PC-9 (cell line): ENCODE measurements around the gene EPS8L3. TPM values are rescaled to one million over a fixed set of nuclear protein-coding genes. Genes with fewer than 3 reads are reported as not detected.
"Not testable (repeated sequence)": the region's sequence is repeated elsewhere in the genome, so short reads cannot be mapped to it uniquely, and the experiment has no call there.

Experiments
- BruUV-seq: library from RNA; stranded (reverse); fragments of 400-500 nt; replicated peaks from 2 replicates; lab custom pipeline; 2021; lab: Mats Ljungman, UMichigan
- CTCF ChIA-PET: fragments of 300-600 bp; sonication (Branson Sonifier 250); formaldehyde crosslinking; loops from one replicate; lab custom pipeline; 2022; ENCODE audit warnings: antibody characterized with exemption; lab: Charles Lee
- POLR2A ChIA-PET: fragments of 300-600 bp; sonication (Branson Sonifier 250); formaldehyde crosslinking; loops from one replicate; lab custom pipeline; 2022; ENCODE audit warnings: antibody characterized with exemption; ENCODE audit not compliant: unreplicated experiment; lab: Charles Lee
- DNase-seq, 2 experiments: peaks; one replicate each; pipeline versions ENCODE4 v3.0.0 to v3.0.0-alpha.2; 2015 to 2022; ENCODE audit warnings: mixed read lengths in 1 of 2
- H2AFZ ChIP-seq: fragments of 200-600 bp; sonication (generic); 2 replicates; pipeline ENCODE4 v1.8.1; 2017; ENCODE audit warnings: antibody characterized with exemption
- H3F3A ChIP-seq: fragments of 200-600 bp; sonication (generic); 2 replicates; pipeline ENCODE4 v1.8.1; 2017; ENCODE audit warnings: antibody characterized with exemption, mild to moderate bottlenecking, low read depth; ENCODE audit not compliant: insufficient read depth
- H3K27ac ChIP-seq: fragments of 200-600 bp; sonication (generic); 2 replicates; pipeline ENCODE4 v1.6.1; 2016; ENCODE audit warnings: mixed run types
- H3K27me3 ChIP-seq: fragments of 200-600 bp; sonication (generic); 2 replicates; pipeline ENCODE4 v1.6.1; 2016; ENCODE audit warnings: low read depth, mixed run types; ENCODE audit not compliant: insufficient read depth
- H3K36me3 ChIP-seq: fragments of 200-600 bp; sonication (generic); 2 replicates; pipeline ENCODE4 v1.6.1; 2016; ENCODE audit warnings: low read depth, mixed run types
- H3K4me1 ChIP-seq: fragments of 200-600 bp; sonication (generic); replicated peaks from 2 replicates; pipeline ENCODE4 v1.6.1; 2016; ENCODE audit warnings: mixed run types; ENCODE audit not compliant: insufficient read depth
- H3K4me2 ChIP-seq: fragments of 200-600 bp; sonication (generic); 2 replicates; pipeline ENCODE4 v1.6.1; 2017; ENCODE audit warnings: mixed run types
- H3K4me3 ChIP-seq: fragments of 200-600 bp; sonication (generic); 2 replicates; pipeline ENCODE4 v1.6.1; 2016; ENCODE audit warnings: mixed run types
- H3K79me2 ChIP-seq: fragments of 200-600 bp; sonication (generic); 2 replicates; pipeline ENCODE4 v1.6.1; 2017; ENCODE audit warnings: low read depth, mixed run types
- H3K9me2 ChIP-seq: fragments of 200-600 bp; sonication (generic); 2 replicates; pipeline ENCODE4 v1.8.1; 2017; ENCODE audit warnings: mild to moderate bottlenecking; ENCODE audit not compliant: insufficient read depth
- H3K9me3 ChIP-seq: fragments of 200-600 bp; sonication (generic); 2 replicates; pipeline ENCODE4 v1.8.1; 2016; ENCODE audit warnings: low read depth; ENCODE audit not compliant: insufficient read depth
- H4K20me1 ChIP-seq: fragments of 200-600 bp; sonication (generic); 2 replicates; pipeline ENCODE4 v1.8.1; 2017; ENCODE audit not compliant: insufficient read depth
- EZH2 ChIP-seq: fragments of 200-600 bp; sonication (generic); IDR thresholded peaks from 2 replicates; pipeline ENCODE4 v1.8.0; 2017; ENCODE audit warnings: antibody characterized with exemption, low read depth
- intact Hi-C: fragments of 100-400 bp; cut with micrococcal nuclease; formaldehyde crosslinking; loops from one replicate; pipeline ENCODE4 v1.10.0; 2022; ENCODE audit not compliant: unreplicated experiment
- total RNA-seq: library from RNA; stranded (reverse); gene quantifications from 2 replicates; pipeline ENCODE4 v1.2.3, GENCODE V29; 2021
- TF ChIP-seq, protein P1 (sequence below): fragments of 200-600 bp; sonication (generic); conservative IDR thresholded peaks from 2 replicates; pipeline ENCODE4 v1.6.1; 2017; ENCODE audit warnings: mixed run types, antibody characterized with exemption, mild to moderate bottlenecking, moderate library complexity

The EPS8L3 gene
- total RNA-seq, 1 experiment from 2014 or later, result 1.2 TPM

DNA sequence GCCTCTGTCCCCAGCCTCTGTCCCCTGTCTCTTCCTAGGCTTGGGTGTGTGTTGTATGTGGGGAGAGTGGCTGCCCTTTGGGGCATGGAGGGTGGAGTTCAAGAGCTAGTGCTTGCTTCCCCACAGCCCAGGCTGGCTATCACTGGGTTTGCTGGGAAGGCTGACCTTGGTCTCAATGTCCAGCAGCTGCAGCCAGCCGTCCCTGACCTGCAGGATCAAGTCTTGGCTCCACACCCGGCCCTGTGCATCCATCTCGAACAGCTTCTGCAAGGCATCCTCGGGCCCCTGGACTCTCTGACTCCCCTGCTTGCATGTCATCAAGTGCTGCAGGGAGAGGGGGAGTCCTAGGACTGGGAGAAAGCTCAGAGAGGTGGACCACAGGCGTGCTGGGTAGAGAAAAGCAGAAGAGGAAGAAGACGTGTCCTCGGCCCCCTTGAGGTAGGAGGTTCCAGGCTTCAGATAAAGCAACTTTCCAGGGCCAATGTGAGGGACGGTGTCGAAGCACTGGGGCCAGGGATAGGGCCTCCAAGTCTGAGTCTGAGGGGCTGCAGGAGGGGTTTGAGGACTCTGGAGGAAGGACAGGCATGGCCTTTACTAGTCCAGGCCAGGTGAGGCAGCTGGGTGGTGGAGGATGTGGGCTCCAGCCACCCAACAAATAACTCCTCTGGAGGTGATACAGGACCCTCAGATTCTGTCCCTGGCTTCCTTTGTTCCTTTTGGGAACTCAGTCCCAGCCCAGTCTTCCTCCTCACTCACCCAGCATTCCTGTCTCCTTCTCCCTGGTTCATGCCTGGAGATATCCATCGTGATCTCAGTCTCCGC is 4.0 kb downstream of the EPS8L3 start:
- DNase-seq, result no peak
- Histone ChIP-seq H3K4me3 (no peak overlapping the region), H3K9me3 (no peaks in the 10 kb centered on the region), H2AFZ (no peak overlapping the region), H3K27ac (no peak overlapping the region), H3K27me3 (no peaks in the 10 kb centered on the region), H3F3A (0 out of 2 replicates have a peak, but pooled peaks cover 8% of the 10 kb centered on the region), H3K4me1 (peaks cover 16% of the 10 kb centered on the region), H3K79me2 (no peaks in the 10 kb centered on the region), H4K20me1 (no peaks in the 10 kb centered on the region), H3K36me3 (no peaks in the 10 kb centered on the region), H3K9me2 (no peaks in the 10 kb centered on the region), H3K4me2 (no peak overlapping the region)
- POLR2A ChIA-PET, result no interaction called here
- intact Hi-C loops, result no loop called here
- TF ChIP-seq, protein P1, sequence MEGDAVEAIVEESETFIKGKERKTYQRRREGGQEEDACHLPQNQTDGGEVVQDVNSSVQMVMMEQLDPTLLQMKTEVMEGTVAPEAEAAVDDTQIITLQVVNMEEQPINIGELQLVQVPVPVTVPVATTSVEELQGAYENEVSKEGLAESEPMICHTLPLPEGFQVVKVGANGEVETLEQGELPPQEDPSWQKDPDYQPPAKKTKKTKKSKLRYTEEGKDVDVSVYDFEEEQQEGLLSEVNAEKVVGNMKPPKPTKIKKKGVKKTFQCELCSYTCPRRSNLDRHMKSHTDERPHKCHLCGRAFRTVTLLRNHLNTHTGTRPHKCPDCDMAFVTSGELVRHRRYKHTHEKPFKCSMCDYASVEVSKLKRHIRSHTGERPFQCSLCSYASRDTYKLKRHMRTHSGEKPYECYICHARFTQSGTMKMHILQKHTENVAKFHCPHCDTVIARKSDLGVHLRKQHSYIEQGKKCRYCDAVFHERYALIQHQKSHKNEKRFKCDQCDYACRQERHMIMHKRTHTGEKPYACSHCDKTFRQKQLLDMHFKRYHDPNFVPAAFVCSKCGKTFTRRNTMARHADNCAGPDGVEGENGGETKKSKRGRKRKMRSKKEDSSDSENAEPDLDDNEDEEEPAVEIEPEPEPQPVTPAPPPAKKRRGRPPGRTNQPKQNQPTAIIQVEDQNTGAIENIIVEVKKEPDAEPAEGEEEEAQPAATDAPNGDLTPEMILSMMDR, result no peak
- TF ChIP-seq EZH2, result no peak
- no TSS peak for BruUV-seq
- CTCF ChIA-PET, result no interaction called here

DNA sequence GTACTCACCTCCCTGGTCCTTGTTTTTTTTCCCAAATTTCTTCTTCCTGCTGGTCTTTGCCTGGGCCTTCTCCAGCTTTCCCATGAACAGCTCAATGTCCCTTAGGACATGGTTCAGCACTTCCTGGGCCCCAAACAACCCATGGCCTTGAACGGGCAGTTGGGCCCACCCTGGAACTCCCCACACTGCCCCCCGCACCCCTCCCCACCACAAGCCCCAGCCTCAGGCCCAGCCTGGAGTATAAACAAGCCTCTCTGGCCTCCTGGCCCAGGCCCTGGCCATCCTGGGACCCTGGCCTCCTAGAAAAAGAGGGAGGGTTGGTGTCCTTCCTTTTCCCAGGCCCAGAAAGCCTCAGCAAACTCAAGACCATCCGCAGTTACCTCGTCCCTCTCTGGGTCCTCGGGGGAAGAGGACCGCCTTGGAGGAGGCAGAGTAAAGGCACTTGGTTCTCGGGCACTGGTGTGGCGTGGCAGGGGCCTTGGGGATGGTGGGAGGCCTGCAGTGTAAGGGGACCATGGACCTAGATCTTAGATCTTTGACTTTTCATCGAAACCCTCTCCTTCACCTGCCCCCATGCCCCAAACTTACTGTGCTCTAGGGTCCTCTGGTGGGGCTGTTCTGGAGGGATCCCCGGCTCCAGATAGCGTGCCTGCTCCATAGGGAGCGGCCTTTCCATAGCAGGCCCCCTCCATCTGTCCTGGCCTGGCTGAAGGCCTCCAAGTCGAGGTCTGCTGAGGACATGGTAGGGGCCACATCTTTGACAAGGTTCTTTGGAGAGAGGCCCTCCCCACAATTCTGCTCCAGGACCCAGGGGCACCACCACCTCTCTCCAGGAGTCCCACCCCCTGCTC is 5.6 kb downstream of the EPS8L3 start:
- Histone ChIP-seq H3K4me2 (no peak overlapping the region), H3K36me3 (no peaks in the 10 kb centered on the region), H3F3A (0 out of 2 replicates have a peak, but pooled peaks cover 8% of the 10 kb centered on the region), H3K9me3 (no peaks in the 10 kb centered on the region), H3K27me3 (no peaks in the 10 kb centered on the region), H2AFZ (no peak overlapping the region), H3K4me1 (peaks cover 6% of the 10 kb centered on the region), H3K79me2 (no peaks in the 10 kb centered on the region), H3K27ac (no peak overlapping the region), H4K20me1 (no peaks in the 10 kb centered on the region), H3K4me3 (no peak overlapping the region), H3K9me2 (no peaks in the 10 kb centered on the region)
- TF ChIP-seq, protein P1, result no peak
- TF ChIP-seq EZH2, result no peak
- ChIA-PET CTCF (interaction anchor here (0.6 kb wide), 1 partner anchor 27 kb away, joined by 3 read pairs; no protein-coding TSS in a partner anchor), POLR2A (interaction anchor here (0.6 kb wide), 1 partner anchor 9 kb away, joined by 3 read pairs; no protein-coding TSS in a partner anchor)
- no peak for DNase-seq
- no TSS peak for BruUV-seq
- intact Hi-C loops, result no loop called here

DNA sequence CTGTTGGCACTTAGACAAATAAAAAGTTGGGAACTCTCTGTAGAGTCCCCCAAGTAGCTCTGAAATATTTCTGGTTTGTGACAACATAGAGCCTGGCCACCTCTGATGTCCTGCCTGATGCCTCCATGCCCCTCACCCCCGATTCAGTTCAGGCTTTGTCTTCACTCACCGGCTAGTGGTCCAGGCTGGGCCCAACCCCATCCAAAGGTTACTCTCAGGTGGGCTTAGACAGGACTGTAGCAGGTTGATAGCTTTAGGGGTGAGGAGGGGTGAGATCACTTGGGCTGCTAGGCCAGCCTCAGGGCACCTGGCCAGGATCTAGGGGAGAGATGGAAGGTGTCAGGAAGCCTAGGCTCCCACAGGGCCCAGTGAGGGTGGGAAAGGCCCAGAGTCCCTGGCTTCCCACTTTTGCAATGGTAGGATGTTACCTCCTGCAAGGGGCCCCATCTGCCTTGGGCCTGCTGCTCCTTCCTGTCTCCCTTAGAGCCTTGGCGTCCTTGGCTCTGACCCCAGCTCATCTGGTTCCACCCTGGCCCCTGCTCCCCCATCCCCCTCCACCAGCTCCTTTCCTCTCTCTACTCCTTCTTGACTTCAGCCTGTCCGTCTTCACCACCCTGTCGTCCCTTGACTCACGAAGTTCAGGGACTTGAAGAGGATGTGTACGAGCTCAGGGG is 6.7 kb downstream of the EPS8L3 start:
- Histone ChIP-seq H3K9me2 (no peaks in the 10 kb centered on the region), H3K27me3 (no peaks in the 10 kb centered on the region), H3F3A (0 out of 2 replicates have a peak, but pooled peaks cover 1% of the 10 kb centered on the region), H3K4me3 (no peak overlapping the region), H3K9me3 (no peaks in the 10 kb centered on the region), H3K79me2 (no peaks in the 10 kb centered on the region), H3K4me2 (no peak overlapping the region), H3K27ac (no peak overlapping the region), H3K4me1 (no peaks in the 10 kb centered on the region), H4K20me1 (no peaks in the 10 kb centered on the region), H2AFZ (no peak overlapping the region), H3K36me3 (no peaks in the 10 kb centered on the region)
- no peak for DNase-seq
- POLR2A ChIA-PET, result interaction anchor here (0.6 kb wide), 1 partner anchor 940 kb away, joined by 6 read pairs; no protein-coding TSS in a partner anchor
- intact Hi-C loops, result no loop called here
- CTCF ChIA-PET, result no interaction called here
- TF ChIP-seq, protein P1, result no peak
- no peak for TF ChIP-seq EZH2
- no TSS peak for BruUV-seq

DNA sequence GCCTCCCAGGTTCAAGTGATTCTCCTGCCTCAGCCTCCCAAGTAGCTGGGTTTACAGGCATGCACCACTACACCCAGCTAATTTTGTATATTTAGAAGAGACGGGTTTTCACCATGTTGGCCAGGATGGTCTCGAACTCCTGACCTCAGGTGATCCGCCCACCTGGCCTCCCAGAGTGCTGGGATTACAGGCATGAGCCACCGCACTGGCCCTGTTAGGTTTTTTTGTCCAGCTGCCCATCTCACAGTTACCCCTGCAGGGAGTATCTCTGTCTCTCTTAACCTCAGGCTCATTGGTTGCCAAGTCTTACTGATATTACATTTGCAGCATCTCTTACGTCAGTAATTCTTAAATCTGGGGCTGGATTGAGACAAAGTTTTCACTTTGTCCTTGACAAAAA is 7.4 kb downstream of the EPS8L3 start:
- intact Hi-C loops, H3K4me3 ChIP-seq, H3K27ac ChIP-seq, H3K4me2 ChIP-seq, H2AFZ ChIP-seq, H3K9me2 ChIP-seq, POLR2A ChIA-PET, H3K27me3 ChIP-seq, DNase-seq, H3K4me1 ChIP-seq, H3K79me2 ChIP-seq, H3F3A ChIP-seq, H3K9me3 ChIP-seq, H3K36me3 ChIP-seq, BruUV-seq, CTCF ChIA-PET, H4K20me1 ChIP-seq: not testable (repeated sequence)
